ENCODE data around the gene SPATS1. TPM values are rescaled to one million over a fixed set of nuclear protein-coding genes. Genes with fewer than 3 reads are reported as not detected.
A peak's percentile ranks its signal among the peaks of the same experiment; 100 is the strongest.

Gene SPATS1
- polyA plus RNA-seq, 6 donors from 2014 or later: not detected

DNA sequence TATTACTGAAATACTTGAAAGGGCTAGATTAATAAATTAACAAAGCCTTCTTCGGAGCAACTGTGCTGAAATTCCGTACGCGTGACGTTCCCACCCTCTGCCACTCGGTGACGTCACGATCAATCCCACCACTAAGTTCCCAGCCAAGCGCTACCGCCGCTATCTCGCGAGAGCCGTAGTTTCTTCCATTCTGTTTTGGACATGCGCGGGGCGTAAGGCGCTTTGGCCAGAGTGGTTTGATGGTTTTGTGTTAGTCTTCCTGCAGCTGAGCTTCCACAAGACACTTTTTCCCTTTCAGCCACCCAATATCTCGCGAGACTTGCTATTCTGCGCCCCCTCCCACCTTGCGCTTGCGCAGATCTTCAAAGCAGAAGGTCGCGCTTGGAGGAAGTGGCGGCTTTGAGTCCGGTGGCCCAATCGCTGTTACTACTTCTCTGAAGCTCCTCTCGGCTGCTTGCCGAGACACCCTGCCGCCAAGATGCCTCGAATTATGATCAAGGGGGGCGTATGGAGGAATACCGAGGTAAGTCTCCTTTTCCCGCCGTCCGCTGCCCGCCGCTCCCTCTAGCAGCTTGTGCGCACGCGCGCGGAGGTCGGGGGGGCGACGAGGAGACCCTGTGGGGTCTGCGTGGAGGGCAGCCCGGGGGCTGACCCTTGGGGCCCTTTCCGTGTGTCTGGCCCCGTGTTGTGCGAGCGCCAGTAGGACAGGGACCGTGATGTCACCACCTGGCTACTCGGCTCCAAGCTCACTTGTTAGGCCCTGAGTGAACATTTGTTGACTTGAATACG lies 45.1 kb downstream of the SPATS1 start, which contains the start of gene CDC5L:
Gene CDC5L, plus strand, starts transcription at position 361 of the 789 bp plus-strand sequence. Its CDS starts 118 bp downstream, at position 479.
- peaks cover 0 to 23% (median 3%) of the 10 kb centered on the region in 3 donors for H3K27me3 Mint-ChIP-seq
- ATAC-seq (ENCODE audit: low read depth in 2 of 2): peak; percentile 84 to 86
- peak within 1 kb of the TSS; percentile 88 to 100 (median 94) for H3K4me3 Mint-ChIP-seq
- H3K4me1 Mint-ChIP-seq: peaks cover 39 to 42% (median 40%) of the 10 kb centered on the region in 3 donors
- peak; percentile 96 for DNase-seq
- H3K27ac Mint-ChIP-seq: peak within 1 kb of the TSS; percentile 93 to 99 (median 98)
- no peaks in the 10 kb centered on the region for H3K36me3 Mint-ChIP-seq
- peaks cover 0 to 2% (median 0%) of the 10 kb centered on the region in 7 donors for H3K9me3 Mint-ChIP-seq

DNA sequence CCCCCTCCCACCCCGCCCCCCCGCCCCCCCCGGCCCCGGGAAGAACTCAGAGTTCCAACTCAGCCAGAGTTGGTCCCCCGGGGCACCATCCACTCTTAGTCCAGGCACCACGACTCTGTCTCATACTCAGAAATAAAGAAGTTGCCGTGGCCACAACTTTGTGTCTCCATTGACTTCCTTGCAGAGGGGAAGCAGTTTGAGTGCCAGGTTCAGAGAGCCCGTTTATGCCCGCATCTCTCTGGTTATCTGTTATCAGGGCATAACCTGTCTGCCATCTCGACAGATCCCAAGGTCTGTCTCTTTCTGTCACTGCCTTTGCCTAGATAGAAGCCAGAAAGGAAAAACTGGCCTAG lies 45.7 kb downstream of the SPATS1 start:
- Mint-ChIP-seq H3K27ac (peak overlapping the region; percentile 27 to 98 (median 96)), H3K4me3 (peak overlapping the region; percentile 88 to 100 (median 94)), H3K27me3 (peaks cover 0 to 20% (median 2%) of the 10 kb centered on the region in 3 donors), H3K9me3 (peaks cover 0 to 2% (median 0%) of the 10 kb centered on the region in 7 donors), H3K4me1 (peaks cover 39 to 42% (median 40%) of the 10 kb centered on the region in 3 donors), H3K36me3 (no peaks in the 10 kb centered on the region)
- no peak for ATAC-seq (ENCODE audit: low read depth in 2 of 2)
- no peak for DNase-seq

DNA sequence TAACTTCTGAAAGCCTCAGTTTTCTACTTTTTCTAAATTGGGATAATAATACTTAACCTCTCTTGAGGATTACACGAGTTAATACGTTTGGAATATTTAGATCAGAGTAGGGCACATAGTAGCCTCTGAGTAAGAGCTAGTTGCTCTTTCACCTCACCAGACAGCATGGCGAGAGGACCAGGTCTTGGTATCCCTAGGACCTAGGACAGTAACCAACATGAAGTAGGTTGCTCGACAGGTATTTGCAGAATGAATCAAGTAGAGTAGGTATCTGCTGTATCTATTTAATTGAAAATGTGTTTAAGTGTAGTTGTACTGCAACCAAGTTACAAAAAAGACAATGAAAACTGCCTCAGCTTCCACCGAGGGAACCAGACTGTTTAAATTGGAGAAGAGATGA lies 46.4 kb downstream of the SPATS1 start:
- Mint-ChIP-seq H3K4me3 (peak overlapping the region; percentile 88 to 100 (median 94)), H3K9me3 (peaks cover 0 to 2% (median 0%) of the 10 kb centered on the region in 7 donors), H3K36me3 (no peaks in the 10 kb centered on the region), H3K27me3 (peaks cover 0 to 12% (median 0%) of the 10 kb centered on the region in 3 donors), H3K27ac (peak overlapping the region in 5 of 6 donors; percentile 42 to 98 (median 96)), H3K4me1 (peaks cover 39 to 42% (median 40%) of the 10 kb centered on the region in 3 donors)
- DNase-seq (no peak), ATAC-seq (ENCODE audit: low read depth in 2 of 2) (no peak)

DNA sequence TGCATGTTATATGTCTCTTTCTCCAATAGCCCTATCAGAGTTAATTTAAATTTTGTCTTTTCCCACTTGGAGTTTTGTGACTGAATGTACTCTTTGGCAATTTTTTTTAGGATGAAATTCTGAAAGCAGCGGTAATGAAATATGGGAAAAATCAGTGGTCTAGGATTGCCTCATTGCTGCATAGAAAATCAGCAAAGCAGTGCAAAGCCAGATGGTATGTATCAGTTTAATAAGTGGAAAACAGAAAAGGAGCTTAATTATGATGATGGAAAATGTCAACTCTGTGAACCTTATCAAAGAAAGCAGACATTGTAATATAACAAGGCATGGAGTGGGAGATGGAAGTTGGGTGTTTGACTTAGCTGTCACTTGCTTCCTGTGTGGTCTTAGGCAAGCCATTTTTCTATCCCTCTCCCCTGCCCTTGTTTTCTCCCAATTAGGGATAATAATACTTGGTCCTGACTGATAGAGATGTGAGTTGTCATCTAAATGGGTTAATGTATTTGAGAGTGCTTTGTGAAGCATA lies 47.8 kb downstream of the SPATS1 start:
- DNase-seq (no peak), ATAC-seq (ENCODE audit: low read depth in 2 of 2) (no peak)
- Mint-ChIP-seq H3K4me3 (peak overlapping the region in 3 of 8 donors; percentile 8 to 92 (median 57)), H3K4me1 (peaks cover 41 to 43% (median 42%) of the 10 kb centered on the region in 3 donors), H3K27ac (peak overlapping the region in 1 of 6 donors; percentile 58), H3K27me3 (peaks cover 0 to 3% (median 0%) of the 10 kb centered on the region in 3 donors), H3K9me3 (peaks cover 0 to 2% (median 0%) of the 10 kb centered on the region in 7 donors), H3K36me3 (no peaks in the 10 kb centered on the region)

Other genes with a start within 250 kb of the SPATS1 start
- 10 to 100 TPM; 68.2 to 99.9 (median 85.0) TPM for gene MRPL14, start 215.2 kb upstream of the SPATS1 start, polyA plus RNA-seq (ENCODE audit: low read depth in 6 of 6)
- 1 to 10 TPM in 1 of 6 donors, under 1 TPM in 4, not detected in 1; 0.38 to 1.6 (median 0.50) TPM for gene TMEM63B, start 215.1 kb upstream of the SPATS1 start, polyA plus RNA-seq (ENCODE audit: low read depth in 6 of 6)
- not detected for gene CAPN11, start 183.8 kb upstream of the SPATS1 start, polyA plus RNA-seq (ENCODE audit: low read depth in 6 of 6)
- not detected for gene MYMX, start 125.7 kb upstream of the SPATS1 start, polyA plus RNA-seq (ENCODE audit: low read depth in 6 of 6)
- 1 to 10 TPM in 3 of 6 donors, under 1 TPM in 3; 0.15 to 3.1 (median 0.99) TPM for gene SLC29A1, start 119.1 kb upstream of the SPATS1 start, polyA plus RNA-seq (ENCODE audit: low read depth in 6 of 6)
- gene HSP90AB1, start 95.5 kb upstream of the SPATS1 start, polyA plus RNA-seq (ENCODE audit: low read depth in 6 of 6): 100 to 1,000 TPM; 420 to 486 (median 447) TPM
- 10 to 100 TPM; 24.2 to 38.6 (median 27.2) TPM for gene SLC35B2, start 85.1 kb upstream of the SPATS1 start, polyA plus RNA-seq (ENCODE audit: low read depth in 6 of 6)
- 10 to 100 TPM; 22.1 to 30.8 (median 27.9) TPM for gene NFKBIE, start 77.1 kb upstream of the SPATS1 start, polyA plus RNA-seq (ENCODE audit: low read depth in 6 of 6)
- not detected for gene TMEM151B, start 72.2 kb upstream of the SPATS1 start, polyA plus RNA-seq (ENCODE audit: low read depth in 6 of 6)
- gene AARS2, start 29.3 kb upstream of the SPATS1 start, polyA plus RNA-seq (ENCODE audit: low read depth in 6 of 6): 10 to 100 TPM in 1 of 6 donors, 1 to 10 TPM in 5; 5.6 to 12.8 (median 7.8) TPM
- 10 to 100 TPM in 5 of 6 donors, 1 to 10 TPM in 1; 7.8 to 20.8 (median 17.0) TPM for gene CDC5L, start 45.1 kb downstream of the SPATS1 start, polyA plus RNA-seq (ENCODE audit: low read depth in 6 of 6)

Data from naive B cell (primary cell).